GM23338 (cell line): ENCODE measurements around the gene NOL9. TPM values are rescaled to one million over a fixed set of nuclear protein-coding genes. Genes with fewer than 3 reads are reported as not detected.

Experiments
- ATAC-seq: fragments of 200-7000 bp; cut with Tn5 transposase; 3 replicates; pipeline ENCODE4 v1.9.1; 2020
- DNase-seq: peaks from one replicate; pipeline ENCODE4 v3.0.0-alpha.2; 2015; ENCODE audit warnings: low spot score
- H2AFZ ChIP-seq: fragments of 200-600 bp; sonication (generic); 2 replicates; pipeline ENCODE4 v1.8.0; 2016; ENCODE audit warnings: antibody characterized with exemption, mild to moderate bottlenecking, moderate library complexity
- H3F3A ChIP-seq: fragments of 200-600 bp; sonication (generic); replicated peaks from 2 replicates; pipeline ENCODE4 v1.8.0; 2017; ENCODE audit warnings: antibody characterized with exemption, mixed run types, low read depth
- H3K27ac ChIP-seq: fragments of 200-600 bp; sonication (generic); 2 replicates; pipeline ENCODE4 v1.6.1; 2016; ENCODE audit warnings: low read depth
- H3K27me3 ChIP-seq: fragments of 200-600 bp; sonication (generic); 2 replicates; pipeline ENCODE4 v1.8.0; 2016; ENCODE audit warnings: mild to moderate bottlenecking, mixed run types, moderate library complexity; ENCODE audit not compliant: insufficient read depth
- H3K36me3 ChIP-seq: fragments of 200-600 bp; sonication (generic); 2 replicates; pipeline ENCODE4 v1.8.0; 2016; ENCODE audit warnings: mild to moderate bottlenecking; ENCODE audit not compliant: insufficient read depth
- H3K4me1 ChIP-seq: fragments of 200-600 bp; sonication (generic); 2 replicates; pipeline ENCODE4 v1.8.0; 2016; ENCODE audit warnings: mild to moderate bottlenecking, moderate library complexity; ENCODE audit not compliant: insufficient read depth
- H3K4me2 ChIP-seq: fragments of 200-600 bp; sonication (generic); 2 replicates; pipeline ENCODE4 v1.7.1; 2017; ENCODE audit warnings: mixed run types
- H3K4me3 ChIP-seq: fragments of 200-600 bp; sonication (generic); 2 replicates; pipeline ENCODE4 v1.6.1; 2016; ENCODE audit warnings: mixed run types
- H3K79me2 ChIP-seq: fragments of 200-600 bp; sonication (generic); replicated peaks from 2 replicates; pipeline ENCODE4 v1.8.0; 2017; ENCODE audit warnings: mild to moderate bottlenecking; ENCODE audit not compliant: insufficient read depth
- H3K9me2 ChIP-seq: fragments of 200-600 bp; sonication (generic); 2 replicates; pipeline ENCODE4 v1.8.0; 2017; ENCODE audit not compliant: insufficient read depth
- H4K20me1 ChIP-seq: fragments of 200-600 bp; sonication (generic); replicated peaks from 2 replicates; pipeline ENCODE4 v1.8.0; 2017; ENCODE audit warnings: mild to moderate bottlenecking; ENCODE audit not compliant: insufficient read depth
- H3K27ac Mint-ChIP-seq: 2 replicates; pipeline ENCODE4 v1.8.0; 2020; ENCODE audit warnings: inconsistent platforms, mild to moderate bottlenecking, moderate library complexity, mixed read lengths
- H3K27me3 Mint-ChIP-seq: 3 replicates; pipeline ENCODE4 v1.8.0; 2022; ENCODE audit warnings: low read depth, mild to moderate bottlenecking, moderate library complexity, mixed read lengths, inconsistent platforms; ENCODE audit not compliant: insufficient read depth, poor library complexity
- H3K36me3 Mint-ChIP-seq: 3 replicates; pipeline ENCODE4 v1.8.0; 2021; ENCODE audit warnings: low read depth, mild to moderate bottlenecking, inconsistent platforms, moderate library complexity, mixed read lengths
- H3K4me1 Mint-ChIP-seq: 3 replicates; pipeline ENCODE4 v1.8.0; 2020; ENCODE audit warnings: mild to moderate bottlenecking, inconsistent platforms, mixed read lengths
- H3K4me3 Mint-ChIP-seq: 3 replicates; pipeline ENCODE4 v1.8.0; 2021; ENCODE audit warnings: moderate library complexity, mild to moderate bottlenecking, inconsistent platforms, mixed read lengths
- H3K9me3 Mint-ChIP-seq: 3 replicates; pipeline ENCODE4 v1.8.0; 2020; ENCODE audit warnings: moderate library complexity, mild to moderate bottlenecking, inconsistent platforms, mixed read lengths
- CREB1 ChIP-seq: fragments of 250-450 bp; sonication (Bioruptor Pico); IDR thresholded peaks from 2 replicates; pipeline ENCODE4 v1.5.0; 2020; ENCODE audit warnings: low read depth, mild to moderate bottlenecking, moderate library complexity
- CTCF ChIP-seq, 2 experiments: fragments of 200-600 bp in 1 of 2; sonication (generic) in 1 of 2; conservative IDR thresholded peaks; 2 replicates each; pipeline versions ENCODE4 v1.5.1 to v1.6.1; 2016 to 2017; ENCODE audit warnings: antibody characterized with exemption in 2 of 2, low read depth in 2 of 2, mild to moderate bottlenecking in 2 of 2, moderate library complexity in 1 of 2
- ETS1 ChIP-seq: IDR thresholded peaks from 2 replicates; pipeline ENCODE4 v1.6.1; 2016; ENCODE audit warnings: antibody characterized with exemption
- EZH2 ChIP-seq: fragments of 200-600 bp; sonication (generic); IDR thresholded peaks from one replicate; pipeline ENCODE4 v1.8.0; 2017; ENCODE audit warnings: antibody characterized with exemption, mild to moderate bottlenecking, low read depth; ENCODE audit not compliant: unreplicated experiment
- EZH2phosphoT487 ChIP-seq: fragments of 200-600 bp; sonication (generic); IDR thresholded peaks from one replicate; pipeline ENCODE4 v1.8.1; 2018; ENCODE audit warnings: antibody characterized with exemption; ENCODE audit not compliant: unreplicated experiment
- JUNB ChIP-seq: IDR thresholded peaks from one replicate; pipeline ENCODE4 v1.6.1; 2016; ENCODE audit warnings: antibody characterized with exemption; ENCODE audit not compliant: unreplicated experiment
- NANOG ChIP-seq: IDR thresholded peaks from 2 replicates; pipeline ENCODE4 v1.6.1; 2016; ENCODE audit warnings: antibody characterized with exemption, borderline replicate concordance
- POLR2AphosphoS5 ChIP-seq: IDR thresholded peaks from 2 replicates; pipeline ENCODE4 v1.6.1; 2016; ENCODE audit warnings: antibody characterized with exemption, low read depth
- REST ChIP-seq: IDR thresholded peaks from one replicate; pipeline ENCODE4 v1.6.1; 2018; ENCODE audit warnings: antibody characterized with exemption; ENCODE audit not compliant: unreplicated experiment
- STAT1 ChIP-seq: IDR thresholded peaks from one replicate; pipeline ENCODE4 v1.6.1; 2016; ENCODE audit warnings: antibody characterized with exemption; ENCODE audit not compliant: unreplicated experiment
- ZNF114 ChIP-seq: fragments of 250-450 bp; sonication (Bioruptor Pico); IDR thresholded peaks from 2 replicates; pipeline ENCODE4 v1.5.0; 2020; ENCODE audit warnings: mild to moderate bottlenecking, moderate library complexity
- ZNF331 ChIP-seq: fragments of 250-450 bp; sonication (Bioruptor Pico); IDR thresholded peaks from 2 replicates; pipeline ENCODE4 v1.5.0; 2020; ENCODE audit warnings: low read depth, mild to moderate bottlenecking, moderate library complexity
- ZNF462 ChIP-seq: fragments of 250-450 bp; sonication (Bioruptor Pico); IDR thresholded peaks from 2 replicates; pipeline ENCODE4 v1.5.0; 2020; ENCODE audit warnings: mild to moderate bottlenecking, moderate library complexity
- polyA plus RNA-seq: library from polyadenylated mRNA; unstranded; fragments of >200 nt; fragmentation: Nextera tagmentation; extraction: Ambion mirVana; gene quantifications from 2 replicates; pipeline ENCODE4 v1.2.1, GENCODE V29; 2016
- total RNA-seq: library from RNA; depleted of rRNA; stranded (reverse); fragments of >200 nt; shearing (Covaris generic); gene quantifications from 2 replicates; pipeline ENCODE4 v1.2.3, GENCODE V29; 2014

NOL9 gene
- total and polyA plus RNA-seq, 2 experiments from 2014 or later: 13.2 to 48.5 TPM

GRCh38 chr1:6473156-6473555, 81.2 kb downstream of the NOL9 start:
- H3K4me1 Mint-ChIP-seq: peaks cover 35% of the 10 kb centered on the region
- H3K4me3 Mint-ChIP-seq: no peak overlapping the region
- Histone ChIP-seq H3K4me1 (peaks cover 21% of the 10 kb centered on the region; the same call in 1 of the 2 replicates), H2AFZ (no peak overlapping the region), H3K27me3 (no peaks in the 10 kb centered on the region), H3F3A (peaks cover 31% of the 10 kb centered on the region; the same call in 1 of the 2 replicates), H4K20me1 (peaks cover 5% of the 10 kb centered on the region), H3K79me2 (no peaks in the 10 kb centered on the region), H3K36me3 (no peaks in the 10 kb centered on the region), H3K4me3 (no peak overlapping the region), H3K9me2 (no peaks in the 10 kb centered on the region), H3K4me2 (no peak overlapping the region), H3K27ac (no peak overlapping the region)
- DNase-seq (no peak), ATAC-seq (no peak)
- TF ChIP-seq ZNF114 (no peak), ETS1 (no peak), ZNF462 (CRISPR knock-in tag) (no peak), STAT1 (no peak), CREB1 (CRISPR knock-in tag) (no peak), EZH2phosphoT487 (no peak), REST (no peak), CTCF (conservative IDR thresholded peaks at IDR 0.05; ENCODE audit: low read depth in 2 of 2) (no peak), POLR2AphosphoS5 (no peak), ZNF331 (no peak), NANOG (no peak), JUNB (no peak), EZH2 (no peak)
- no peak overlapping the region for H3K27ac Mint-ChIP-seq
- H3K36me3 Mint-ChIP-seq: peaks cover 32% of the 10 kb centered on the region
- H3K9me3 Mint-ChIP-seq: no peaks in the 10 kb centered on the region; the same call in 2 of the 3 replicates
- peaks cover 12% of the 10 kb centered on the region for H3K27me3 Mint-ChIP-seq
